ENCODE measurements around the gene JPH4.

Gene JPH4

DNA sequence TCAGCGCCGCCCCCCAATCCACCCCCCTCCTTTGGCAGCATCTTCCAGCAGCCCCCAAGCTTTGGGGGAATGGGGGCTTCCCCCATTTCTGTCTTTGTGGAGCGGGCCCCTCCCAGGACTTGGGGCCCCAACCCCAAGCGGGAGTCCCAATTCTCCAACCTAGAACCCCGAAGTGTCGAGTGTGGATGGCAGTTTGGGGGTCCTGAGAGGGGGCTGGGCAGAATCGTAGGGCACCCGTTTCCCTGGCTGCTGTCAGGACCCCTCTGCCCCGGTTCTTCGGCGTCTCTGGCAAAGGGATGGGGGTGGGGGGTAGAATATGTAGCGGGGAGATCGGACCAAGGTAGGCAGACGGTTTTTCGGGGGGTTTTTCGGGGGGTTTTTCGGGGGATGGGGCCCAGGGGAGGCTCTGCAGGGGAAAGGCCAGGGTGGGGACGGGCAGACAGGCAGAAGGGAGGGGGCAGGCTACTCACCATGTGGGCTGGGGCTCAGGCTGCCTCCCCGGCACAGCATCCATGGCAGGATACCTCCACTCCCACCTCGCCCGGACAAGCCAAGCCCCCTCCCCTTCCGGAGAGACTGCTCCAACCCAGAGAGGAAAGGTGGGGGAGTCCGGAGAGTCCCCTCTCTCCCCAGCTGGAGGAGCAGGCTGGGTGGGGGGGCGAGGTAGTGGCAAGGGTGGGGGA lies 739 bp downstream of the JPH4 start:
- DNase-seq: no peak

DNA sequence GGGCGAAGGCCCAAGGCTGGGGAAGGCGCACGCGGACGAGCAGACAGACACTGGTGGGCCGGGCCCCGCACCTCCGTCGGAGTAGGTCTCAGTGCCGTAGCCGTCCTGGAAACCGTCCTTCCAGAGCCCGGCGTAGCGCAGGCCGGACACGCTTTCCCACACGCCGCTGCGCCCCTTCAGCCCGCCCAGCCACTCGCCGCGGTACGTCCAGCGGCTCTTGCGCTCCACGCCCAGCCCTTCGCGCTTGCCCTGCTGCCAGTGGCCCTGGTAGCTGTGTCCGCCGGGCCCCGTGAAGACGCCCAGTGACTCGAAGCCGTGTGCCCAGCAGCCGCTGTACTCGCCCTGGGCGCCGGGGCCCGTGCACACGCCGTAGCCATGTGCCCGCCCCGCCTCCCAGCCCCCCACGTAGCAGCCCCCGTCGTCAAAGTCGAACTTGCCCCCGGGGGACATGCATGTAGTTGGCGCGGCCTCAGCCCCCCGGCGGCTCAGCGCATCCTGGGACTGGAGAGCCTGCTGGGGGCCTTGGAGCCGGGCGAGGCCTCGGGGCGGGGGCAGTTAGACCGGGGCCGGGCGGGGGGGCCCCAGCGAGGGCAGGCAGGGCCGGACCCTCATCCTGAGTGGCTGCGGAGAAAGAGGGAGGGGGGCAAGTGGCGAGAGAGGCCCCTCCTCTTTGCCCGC lies 1.4 kb downstream of the JPH4 start:
- no peak for DNase-seq

DNA sequence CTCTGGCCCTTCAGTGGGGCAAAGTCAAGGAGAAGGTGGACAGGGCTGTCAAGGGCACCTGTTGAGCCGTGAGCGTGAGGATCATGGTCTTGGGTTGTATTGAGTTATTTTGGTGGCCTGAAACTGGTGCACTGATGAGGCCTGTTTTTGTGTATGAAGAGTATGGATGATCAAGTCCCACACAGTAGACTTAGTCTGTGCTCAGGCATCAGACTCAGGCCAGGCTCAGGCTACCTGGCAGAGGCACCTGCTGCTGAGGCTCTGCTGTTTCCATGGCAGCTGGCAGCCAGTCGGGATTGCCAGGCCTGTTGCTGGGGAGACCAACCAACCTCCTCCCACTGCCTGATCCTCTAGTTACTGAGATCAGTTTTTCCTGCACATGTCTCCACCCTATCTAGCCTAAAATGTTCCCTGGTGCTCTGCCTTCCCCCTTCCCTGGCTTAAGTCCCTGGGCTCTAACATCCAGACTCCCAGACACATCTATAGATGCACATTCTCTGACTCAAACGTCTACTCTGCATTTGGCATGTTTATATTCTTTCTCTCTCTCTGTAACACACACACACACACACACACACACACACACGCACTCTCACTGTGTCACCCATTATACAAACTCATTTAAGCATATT lies 5.1 kb downstream of the JPH4 start:
- DNase-seq: no peak

DNA sequence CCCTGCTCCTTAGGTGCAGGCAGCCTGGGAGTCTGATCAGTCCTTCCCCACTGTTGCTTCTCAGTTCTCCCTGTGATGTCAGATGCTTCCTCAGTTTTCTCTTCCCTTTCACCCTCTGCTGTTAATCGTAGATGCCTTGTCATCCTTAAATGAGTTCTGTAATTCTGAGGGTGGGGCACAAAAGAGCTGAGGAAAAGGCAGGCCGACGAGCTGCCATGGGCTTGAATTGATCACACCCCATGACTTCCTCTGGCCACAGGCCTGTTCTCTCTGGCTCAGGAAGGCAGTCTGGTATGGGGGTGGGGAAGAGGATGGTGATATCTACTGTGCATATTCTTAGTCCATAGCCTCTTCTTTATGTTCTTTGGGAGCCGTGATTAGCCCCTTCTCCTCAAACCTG lies 5.8 kb downstream of the JPH4 start:
- peak; percentile 77 for DNase-seq

DNA sequence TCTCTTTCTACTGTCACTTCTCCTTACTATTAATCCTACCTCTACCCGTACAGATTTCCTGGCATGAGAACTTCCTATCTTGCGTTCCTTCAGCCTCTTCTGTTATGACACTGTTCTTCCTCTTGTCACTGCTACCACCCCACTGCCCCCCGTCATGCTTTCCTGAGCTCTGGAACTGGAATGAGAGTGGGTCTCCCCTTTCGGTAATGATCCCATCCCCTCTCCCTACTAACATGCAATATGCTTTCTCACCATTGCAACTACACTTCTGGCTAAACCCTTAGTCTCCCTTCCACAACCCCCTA lies 6.1 kb downstream of the JPH4 start:
- DNase-seq: no peak

DNA sequence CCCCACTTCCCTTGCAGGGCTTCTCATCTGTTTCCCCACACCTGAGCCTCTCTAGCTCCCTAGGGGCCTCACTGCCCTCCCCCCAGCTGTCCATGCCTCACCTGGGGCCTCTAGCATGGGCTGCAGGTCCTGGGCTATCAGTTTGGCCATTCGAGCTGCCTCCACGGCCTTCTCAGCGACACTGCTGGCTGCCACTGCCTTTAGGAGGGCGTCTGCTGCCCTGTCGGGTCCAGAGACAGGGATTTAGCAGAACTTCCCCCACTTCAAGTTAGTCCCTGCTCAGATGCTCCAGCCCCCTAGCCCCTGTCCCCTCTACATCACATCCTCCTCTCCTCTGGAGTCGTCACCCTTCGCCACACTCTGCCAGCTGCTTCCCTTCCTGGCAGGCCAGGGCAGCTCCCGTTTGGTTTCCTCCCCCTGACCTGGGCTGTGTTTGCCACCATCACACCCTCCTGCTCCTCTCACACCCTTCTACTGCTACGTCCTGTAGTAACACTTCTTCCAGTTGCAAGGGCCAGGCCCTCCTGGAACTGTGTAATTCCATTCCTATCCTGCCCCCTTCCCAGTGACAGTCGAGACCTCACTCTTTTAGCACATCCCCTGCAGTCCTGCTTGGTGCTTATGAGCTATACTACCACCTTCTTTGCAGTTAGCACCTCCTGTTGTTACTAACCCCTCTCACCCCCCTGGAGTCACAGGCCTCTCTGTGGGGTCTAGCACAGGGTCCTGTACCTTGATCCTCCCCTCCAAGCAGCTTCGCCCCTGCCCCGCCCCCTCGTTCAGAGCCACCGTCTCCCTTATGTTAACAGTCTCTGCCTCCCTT lies 6.7 kb downstream of the JPH4 start:
- peak; percentile 53 for DNase-seq

DNA sequence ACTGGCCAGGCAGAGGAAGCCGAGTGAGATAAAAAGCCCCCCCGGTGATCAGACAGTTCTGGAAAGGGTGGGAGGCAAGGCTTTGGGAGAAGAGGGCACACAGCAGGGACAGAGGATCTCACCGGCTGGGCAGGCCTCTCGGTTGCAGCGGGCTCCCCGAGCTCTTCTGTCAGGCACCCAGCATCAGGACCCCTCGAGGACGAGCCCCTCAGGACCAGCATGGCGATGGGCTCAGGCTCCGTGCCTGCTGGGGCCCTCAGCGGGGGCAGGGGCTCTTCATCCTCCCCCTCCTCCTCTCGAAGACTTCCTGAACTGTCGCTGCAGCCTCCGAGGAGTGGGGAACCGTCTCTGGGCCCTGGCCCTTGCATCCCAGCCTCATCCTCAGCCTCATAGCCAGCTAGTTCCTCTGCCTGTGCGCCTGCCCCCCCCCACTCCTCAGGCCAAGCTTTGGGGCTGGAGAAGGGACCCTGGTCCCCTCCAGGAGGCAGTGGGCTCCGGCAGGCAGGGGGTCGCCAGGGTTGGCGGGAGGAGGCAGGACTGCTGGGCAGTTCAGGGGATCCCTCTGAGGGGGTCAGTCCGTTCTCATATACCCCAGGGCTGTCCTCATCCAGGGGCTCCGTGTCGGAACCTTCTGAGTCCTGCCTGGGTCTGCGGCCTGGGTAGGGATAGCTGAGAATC lies 7.6 kb downstream of the JPH4 start:
- DNase-seq: no peak

DNA sequence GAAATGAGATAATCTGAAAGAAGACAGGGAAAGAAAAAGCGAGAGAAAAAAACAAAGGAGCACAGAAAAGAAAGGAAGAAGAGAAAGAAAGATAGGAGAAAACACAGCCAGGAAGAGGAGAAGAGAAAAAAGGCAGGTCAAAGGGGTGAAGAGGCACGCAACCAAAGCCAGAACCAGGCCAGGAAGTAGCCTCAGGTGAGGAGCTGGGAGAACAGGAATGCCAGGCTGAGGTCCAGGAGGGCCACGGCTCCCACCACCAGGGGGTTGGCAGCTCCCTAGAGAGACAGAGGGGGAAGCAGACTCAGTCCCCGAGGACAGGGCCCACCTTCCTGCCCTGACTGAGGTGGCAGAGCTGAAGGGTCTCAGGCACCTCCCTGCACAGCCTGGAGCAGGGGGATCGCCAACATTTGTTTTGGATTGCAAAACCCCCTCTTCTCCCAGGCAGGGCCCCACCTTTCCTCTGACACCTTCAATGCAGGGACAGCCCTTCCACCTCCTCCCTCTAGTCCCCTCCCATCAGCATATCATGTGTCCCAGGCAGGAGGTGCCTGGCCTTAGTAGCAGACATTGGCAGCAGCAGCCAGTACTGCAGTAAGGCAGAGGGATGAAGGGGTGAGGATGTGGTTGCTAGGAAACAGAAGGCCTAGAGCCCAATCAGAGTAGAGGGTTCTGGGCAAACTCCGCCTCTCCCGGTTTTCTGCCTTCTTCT lies 9.0 kb downstream of the JPH4 start:
- no peak for DNase-seq

DNA sequence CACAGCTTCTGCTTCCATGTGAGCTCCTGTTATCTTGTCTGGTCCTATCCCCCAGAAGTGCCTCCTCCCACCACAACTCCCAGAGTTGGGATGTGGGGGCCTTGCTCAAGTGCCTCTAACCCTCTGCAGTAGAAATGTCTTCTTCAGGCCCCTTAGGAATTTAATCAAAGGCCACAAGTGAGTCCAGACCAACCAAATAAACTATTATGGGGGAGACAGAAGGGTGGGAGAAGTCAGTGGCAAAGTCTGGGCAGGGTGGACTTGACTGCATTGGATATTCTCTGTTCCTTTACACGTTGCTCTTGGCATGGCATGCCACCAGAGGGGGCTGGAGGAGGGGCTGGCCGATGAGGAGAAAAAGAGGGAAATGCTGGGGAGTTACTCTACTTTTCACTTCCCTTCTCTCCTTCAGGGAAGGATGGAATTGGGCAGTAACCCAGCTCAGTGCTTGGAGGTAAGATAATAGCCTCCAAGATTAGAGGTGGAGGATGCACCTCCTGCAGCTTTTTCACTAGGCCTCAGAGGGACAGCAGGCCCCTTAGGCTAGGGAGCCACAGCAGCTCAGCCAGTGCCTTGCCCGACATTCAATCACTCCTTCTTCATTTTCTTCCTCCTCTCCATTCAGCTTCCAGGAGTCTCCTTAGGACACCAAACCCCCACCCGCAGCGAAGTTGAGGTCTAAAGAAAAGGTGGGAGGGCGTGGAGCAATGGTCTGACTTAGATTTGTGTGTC lies 9.8 kb downstream of the JPH4 start:
- DNase-seq: peak; percentile 23

DNA sequence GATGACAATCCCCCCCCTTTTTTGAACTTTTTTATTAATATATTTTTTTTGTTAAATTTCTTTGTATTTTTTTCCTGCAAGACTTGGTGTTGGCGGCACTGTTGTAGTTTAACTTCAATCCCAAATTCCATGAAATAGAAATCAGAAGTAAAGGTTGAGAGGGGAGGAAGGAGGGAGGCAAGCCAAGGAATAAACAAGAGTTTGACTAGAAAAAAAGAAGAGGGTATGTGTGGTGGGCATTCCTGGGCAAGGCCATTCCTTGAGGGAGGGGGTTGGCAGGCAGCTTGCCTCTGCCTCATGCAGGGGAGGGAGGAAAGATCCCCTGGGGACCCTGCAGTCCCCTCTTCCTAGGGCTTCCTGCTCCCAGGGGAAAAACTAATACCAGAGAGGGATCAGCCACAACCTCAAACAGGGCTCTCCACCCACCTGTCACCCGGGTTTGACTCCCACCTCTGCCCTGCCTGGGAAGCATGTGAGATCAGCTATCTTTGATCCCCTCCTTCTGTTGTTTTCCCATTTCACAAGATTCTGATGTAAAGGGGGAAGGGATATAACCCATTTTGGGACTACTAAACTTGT lies 10.5 kb downstream of the JPH4 start:
- no peak for DNase-seq

DNA sequence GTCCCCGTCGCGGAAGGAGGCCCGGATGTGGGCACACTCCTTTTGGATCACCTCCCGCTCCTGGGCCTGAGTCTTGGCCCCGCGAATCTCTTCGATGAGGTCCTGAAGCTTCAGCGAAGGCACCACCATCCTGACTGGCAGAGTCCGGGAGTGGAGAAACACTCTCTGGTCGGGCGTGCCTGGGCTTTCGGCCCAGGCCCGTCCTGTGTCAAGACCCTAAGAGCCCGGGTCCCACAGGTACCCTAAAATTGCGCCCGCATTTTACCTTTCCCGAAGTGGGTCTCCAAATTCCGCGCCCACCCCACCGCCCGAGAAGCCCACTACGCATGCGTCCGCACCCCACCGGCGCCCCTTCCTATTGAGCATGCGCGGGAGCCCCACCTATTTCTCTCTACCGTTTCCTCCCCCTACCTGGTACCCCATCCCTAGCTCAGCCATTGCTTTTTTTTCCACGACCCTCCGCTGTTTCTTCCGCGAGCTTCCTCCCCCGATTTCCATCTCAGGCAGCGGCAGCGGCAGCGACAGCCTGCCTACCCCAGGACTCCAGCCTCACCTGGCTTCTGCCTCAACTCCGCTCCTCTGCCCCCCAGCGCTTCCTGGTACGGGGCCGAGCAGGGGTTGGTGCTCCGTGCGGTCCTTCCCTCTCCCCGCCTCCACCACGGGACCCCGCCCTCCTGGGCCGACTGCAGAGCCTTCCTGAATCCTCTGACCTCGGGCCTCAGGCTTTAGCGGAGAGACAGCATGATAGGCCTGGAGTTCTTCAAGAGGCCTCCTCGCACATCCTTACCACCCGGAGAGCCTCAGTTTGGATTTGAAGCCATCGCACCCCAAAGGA lies 11.2 kb downstream of the JPH4 start, which contains the start of gene AP1G2:
AP1G2 (minus strand) TSS at position 606 of the 835 bp plus-strand sequence; CDS start at position 129, 477 bp downstream.
- DNase-seq: peak; percentile 91

DNA sequence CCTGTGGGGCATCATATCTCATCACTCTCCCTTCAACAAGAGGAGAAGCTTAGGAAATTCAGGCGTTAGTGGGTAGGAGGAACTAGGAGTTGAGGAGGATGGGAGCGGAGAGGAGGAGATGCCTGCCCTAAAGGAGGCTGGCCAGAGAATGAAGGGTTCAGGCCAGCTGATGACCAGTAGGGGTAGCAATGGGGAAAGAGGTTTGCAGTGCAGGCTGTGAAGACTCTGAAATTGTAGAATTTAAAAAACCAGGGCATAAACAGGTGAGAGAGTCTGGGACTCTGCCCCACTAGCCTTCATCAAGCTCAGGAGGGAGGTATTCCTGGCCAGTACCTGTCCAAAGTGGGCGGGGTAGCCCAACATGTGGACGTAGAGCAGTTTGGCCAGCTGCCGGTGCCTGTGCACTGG lies 11.8 kb downstream of the JPH4 start:
- DNase-seq: no peak

DNA sequence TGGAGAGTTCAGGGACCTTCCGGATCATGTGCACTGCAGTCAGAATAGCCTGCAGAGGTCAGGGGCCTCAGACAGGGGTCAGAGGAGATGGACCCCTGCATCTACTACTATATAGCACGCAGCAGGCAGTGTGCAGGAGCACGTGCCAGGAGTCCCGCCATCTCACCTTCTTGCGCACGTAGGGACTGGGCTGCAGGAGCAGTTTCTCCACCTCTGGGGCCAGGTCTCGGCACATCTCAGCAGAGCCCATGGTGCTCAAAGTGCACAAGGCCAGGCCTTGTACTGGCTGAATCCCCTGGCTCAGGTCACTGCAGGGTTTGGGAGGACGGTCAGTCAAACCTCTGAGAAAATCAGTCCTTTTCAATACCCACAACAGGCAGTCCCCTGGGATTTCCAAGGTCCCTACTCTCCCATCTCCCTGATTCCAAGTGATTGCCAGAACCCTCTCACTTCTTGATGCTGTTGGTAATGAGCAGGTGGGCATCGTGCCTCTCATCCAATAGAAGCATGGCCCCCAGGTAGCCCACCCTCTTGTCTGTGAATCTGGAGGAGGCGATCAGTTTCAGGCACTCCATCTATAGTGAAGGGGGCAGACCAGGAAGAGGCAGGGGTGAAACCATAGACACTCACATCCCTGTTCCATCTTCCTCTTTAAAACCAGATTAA lies 12.3 kb downstream of the JPH4 start:
- DNase-seq: no peak

DNA sequence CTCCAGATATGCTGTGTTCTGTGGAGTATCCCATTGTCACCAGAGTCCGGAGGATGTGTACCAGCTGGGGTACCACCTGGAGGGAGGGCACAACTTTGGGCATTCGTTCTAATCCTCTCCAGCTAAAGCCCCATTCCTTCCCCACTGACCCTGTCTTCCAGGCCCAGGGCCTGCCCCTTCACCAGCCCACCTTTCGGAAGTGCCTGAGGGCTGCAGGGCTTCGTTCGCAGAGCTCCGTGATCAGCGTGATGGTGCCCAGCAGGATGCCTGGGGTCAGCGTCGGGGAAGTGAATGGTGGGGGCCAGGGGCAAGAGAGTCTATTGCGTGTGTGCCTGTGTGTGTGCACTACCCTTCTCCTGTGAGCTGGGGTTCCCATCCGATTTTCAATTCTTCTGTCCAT lies 13.0 kb downstream of the JPH4 start:
- no peak for DNase-seq

DNA sequence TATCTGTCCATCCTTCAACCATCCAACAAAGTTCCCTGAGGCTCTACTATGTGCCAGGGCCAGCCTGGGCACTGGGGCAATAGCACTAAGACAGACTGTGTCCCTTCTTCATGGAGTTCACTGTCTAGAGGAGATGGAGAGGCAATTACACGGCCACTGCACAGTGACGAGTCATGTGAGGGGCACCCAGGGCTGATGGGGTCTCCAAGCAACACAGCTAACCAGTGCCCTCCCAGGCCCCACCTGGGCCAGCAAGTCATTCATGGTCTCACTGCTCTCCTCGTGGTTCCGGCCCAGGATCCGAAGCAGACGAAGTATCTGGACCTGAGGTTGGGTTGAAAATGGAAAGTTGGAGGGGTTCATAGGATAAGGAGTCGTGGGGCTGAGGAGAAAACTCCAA lies 13.7 kb downstream of the JPH4 start:
- DNase-seq: no peak

DNA sequence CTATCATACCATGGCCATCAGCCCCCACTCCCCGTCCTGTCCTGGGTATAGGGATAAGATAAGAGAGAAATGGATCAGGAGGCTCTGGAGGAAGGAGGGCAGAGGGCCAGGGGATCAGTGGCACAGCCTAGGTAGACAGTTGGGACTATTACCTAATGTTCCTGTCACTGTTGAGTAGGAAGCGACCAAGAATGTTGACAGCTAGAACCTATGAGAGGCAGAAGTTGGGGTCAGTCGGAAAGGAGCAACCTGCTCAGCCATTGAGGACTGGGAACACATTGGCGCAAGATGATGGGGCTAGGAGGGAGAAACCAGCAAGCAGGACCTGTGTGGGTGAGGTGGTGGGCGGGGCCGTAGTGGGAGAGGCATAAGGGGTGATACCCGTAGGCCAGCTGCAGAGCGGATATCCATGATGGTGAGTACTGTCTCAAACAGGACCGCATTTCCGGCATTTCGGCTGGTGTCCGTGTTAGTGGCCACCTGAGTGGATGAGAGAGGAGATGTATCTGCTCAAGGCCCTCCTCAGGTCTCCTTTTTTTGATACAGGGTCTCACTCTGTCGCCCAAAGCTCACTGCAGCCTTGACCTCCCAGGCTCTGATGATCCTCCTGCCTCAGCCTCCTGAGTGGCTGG lies 14.3 kb downstream of the JPH4 start:
- DNase-seq: no peak

DNA sequence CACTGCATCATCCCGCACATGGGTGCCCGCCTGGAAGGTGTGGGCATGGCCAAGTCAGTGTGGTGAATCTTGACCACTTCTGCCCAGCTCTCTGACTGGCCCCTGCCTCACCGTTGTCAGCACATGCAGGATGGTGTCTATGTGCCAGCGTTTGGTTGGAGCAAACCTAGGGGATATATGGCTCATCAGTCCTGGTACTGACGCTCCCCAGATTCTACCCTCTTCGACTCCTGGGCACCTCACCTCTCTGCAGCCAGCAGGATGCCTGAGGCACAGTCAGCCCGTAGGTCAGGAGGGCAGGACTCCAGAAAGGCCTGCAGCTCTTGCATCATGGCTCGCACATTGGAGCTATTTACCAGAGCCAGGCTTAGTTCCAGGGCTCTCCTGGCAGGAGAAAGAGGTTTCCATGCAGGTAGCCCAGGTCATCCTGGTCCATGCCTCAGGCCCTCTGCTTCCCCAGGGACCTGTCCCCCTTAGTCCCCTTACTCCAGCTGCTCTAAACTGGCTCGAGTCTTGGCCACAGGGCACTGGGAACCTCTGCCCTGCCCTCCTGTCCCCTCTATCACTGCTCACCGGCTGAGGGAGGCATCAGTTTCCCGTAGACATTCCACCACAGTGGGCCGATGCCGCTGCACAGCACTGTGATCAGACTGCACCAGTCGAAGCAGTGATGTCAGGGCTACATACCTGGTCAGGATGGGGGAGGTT lies 15.0 kb downstream of the JPH4 start:
- no peak for DNase-seq

DNA sequence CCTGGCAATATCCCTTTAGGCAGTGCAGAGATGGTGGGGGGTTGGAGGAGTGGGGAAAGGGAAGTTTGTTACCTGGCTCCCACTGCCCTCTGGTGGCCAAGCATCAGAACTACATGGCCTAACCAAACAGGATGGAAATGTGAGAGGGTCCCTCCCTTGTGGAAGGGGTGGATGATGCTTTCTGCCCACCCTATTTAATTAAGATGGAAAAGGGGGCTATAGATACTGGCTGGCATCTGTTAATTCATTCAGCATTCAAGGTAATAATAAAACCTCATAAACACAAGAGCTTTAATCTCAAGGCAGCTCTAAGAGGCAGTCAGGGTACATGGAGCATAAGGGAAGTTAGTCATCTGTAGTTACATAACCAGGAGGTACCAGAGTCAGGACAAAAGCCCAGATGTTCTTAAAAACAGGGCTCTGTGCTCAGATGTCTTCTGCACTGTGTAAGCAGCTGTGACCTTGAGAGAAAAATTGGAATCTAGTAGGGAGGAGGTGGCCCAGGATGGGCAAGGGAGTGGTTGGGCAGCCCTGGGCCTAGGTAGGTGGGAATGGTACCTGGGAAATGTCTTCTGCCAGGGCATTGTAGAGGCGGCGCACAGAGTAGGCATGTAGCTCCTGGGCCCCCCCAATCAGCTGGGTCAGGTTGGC lies 15.6 kb downstream of the JPH4 start:
- DNase-seq: peak; percentile 19
